K562 (cell line): ENCODE results near the gene IFNA2. TPM values are rescaled to one million over a fixed set of nuclear protein-coding genes. Genes with fewer than 3 reads are reported as not detected.

ENCODE experiments used
- CHD1 ChIP-seq: fragments of 200-600 bp; sonication (generic); IDR thresholded peaks from one replicate; pipeline ENCODE4 v1.6.1; 2012; ENCODE audit warnings: mild to moderate bottlenecking, moderate library complexity, low read length, inconsistent platforms
- ERF ChIP-seq: fragments of 450-650 bp; formaldehyde crosslinking; IDR thresholded peaks from 2 replicates; pipeline ENCODE4 v1.4.0; 2020; ENCODE audit warnings: mild to moderate bottlenecking, mixed read lengths
- HDGF ChIP-seq: fragments of 450-650 bp; IDR thresholded peaks from 2 replicates; pipeline ENCODE4 v1.6.1; 2016
- SMAD1 ChIP-seq: fragments of 150-350 bp; IDR thresholded peaks from 2 replicates; pipeline ENCODE4 v1.6.1; 2014; ENCODE audit warnings: low read length, low read depth; ENCODE audit not compliant: partially characterized antibody
- ZNF586 ChIP-seq: fragments of 450-650 bp; formaldehyde crosslinking; conservative IDR thresholded peaks from 2 replicates; pipeline ENCODE4 v1.4.0; 2020; ENCODE audit warnings: mild to moderate bottlenecking, moderate library complexity
- polyA plus RNA-seq, 8 experiments: library from polyadenylated mRNA; depleted of rRNA in 4 of 8; stranded (reverse) in 5 of 8; unstranded in 3 of 8; fragments of >200 nt; fragmentation: Nextera tagmentation in 2 of 8; fragmentation: Illumina TruSeq in 1 of 8; extraction: Ambion mirVana in 2 of 8; extraction: Trizol in 1 of 8; gene quantifications; 2 replicates each; pipeline versions ENCODE4 v1.2.1 to v1.2.3, GENCODE V29; 2011 to 2014; ENCODE audit warnings: inconsistent platforms in 1 of 8, missing spikeins in 1 of 8
- total RNA-seq, 7 experiments: library from RNA; depleted of rRNA in 6 of 7; stranded (reverse); fragments of >200 nt in 6 of 7; fragmentation: Illumina TruSeq in 2 of 7; extraction: Trizol in 2 of 7; gene quantifications; 2 replicates each; pipeline versions ENCODE4 v1.2.1 to v1.2.3, GENCODE V29; 2011 to 2021; ENCODE audit warnings: low replicate concordance in 1 of 7
- TF ChIP-seq, protein P1 (sequence below): fragments of 200-600 bp; sonication (generic); IDR thresholded peaks from one replicate; pipeline ENCODE4 v1.6.1; 2012; ENCODE audit warnings: mild to moderate bottlenecking, low read depth, low read length, inconsistent platforms
- TF ChIP-seq, protein P2 (sequence below): fragments of 250-450 bp; sonication (Bioruptor Pico); IDR thresholded peaks from 2 replicates; pipeline ENCODE4 v1.8.0; 2022; ENCODE audit warnings: inconsistent platforms, mild to moderate bottlenecking, moderate library complexity, borderline replicate concordance
- TF ChIP-seq, protein P3 (sequence below): fragments of 200-400 bp; formaldehyde crosslinking; IDR thresholded peaks from 2 replicates; pipeline ENCODE4 v1.6.1; 2017; ENCODE audit warnings: mild to moderate bottlenecking, low read depth, low read length, moderate library complexity

IFNA2 gene
- total and polyA plus RNA-seq, 9 of the 15 experiments (the other 6 are each of a cell fraction or from before 2014, with no cell fraction given): not detected

DNA sequence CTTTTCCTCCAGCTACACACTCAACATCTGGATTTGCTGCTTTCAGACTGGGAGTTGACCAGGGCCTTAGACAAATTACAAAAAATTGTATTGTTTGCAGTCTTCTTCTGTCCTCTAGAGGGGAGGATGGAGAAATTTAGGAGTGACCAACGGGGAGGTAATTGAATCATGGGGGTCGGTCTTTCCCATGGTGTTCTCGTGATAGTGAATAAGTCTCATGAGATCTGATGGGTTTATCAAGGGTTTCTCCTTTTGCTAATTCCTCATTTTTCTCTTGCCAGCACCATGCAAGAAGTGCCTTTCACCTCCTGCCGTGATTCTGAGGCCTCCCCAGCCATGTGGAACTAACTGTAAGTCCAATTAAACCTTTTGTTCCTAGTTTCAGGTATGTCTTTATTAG lies 28.0 kb upstream of the IFNA2 start (continued):
- TF ChIP-seq, protein P1, sequence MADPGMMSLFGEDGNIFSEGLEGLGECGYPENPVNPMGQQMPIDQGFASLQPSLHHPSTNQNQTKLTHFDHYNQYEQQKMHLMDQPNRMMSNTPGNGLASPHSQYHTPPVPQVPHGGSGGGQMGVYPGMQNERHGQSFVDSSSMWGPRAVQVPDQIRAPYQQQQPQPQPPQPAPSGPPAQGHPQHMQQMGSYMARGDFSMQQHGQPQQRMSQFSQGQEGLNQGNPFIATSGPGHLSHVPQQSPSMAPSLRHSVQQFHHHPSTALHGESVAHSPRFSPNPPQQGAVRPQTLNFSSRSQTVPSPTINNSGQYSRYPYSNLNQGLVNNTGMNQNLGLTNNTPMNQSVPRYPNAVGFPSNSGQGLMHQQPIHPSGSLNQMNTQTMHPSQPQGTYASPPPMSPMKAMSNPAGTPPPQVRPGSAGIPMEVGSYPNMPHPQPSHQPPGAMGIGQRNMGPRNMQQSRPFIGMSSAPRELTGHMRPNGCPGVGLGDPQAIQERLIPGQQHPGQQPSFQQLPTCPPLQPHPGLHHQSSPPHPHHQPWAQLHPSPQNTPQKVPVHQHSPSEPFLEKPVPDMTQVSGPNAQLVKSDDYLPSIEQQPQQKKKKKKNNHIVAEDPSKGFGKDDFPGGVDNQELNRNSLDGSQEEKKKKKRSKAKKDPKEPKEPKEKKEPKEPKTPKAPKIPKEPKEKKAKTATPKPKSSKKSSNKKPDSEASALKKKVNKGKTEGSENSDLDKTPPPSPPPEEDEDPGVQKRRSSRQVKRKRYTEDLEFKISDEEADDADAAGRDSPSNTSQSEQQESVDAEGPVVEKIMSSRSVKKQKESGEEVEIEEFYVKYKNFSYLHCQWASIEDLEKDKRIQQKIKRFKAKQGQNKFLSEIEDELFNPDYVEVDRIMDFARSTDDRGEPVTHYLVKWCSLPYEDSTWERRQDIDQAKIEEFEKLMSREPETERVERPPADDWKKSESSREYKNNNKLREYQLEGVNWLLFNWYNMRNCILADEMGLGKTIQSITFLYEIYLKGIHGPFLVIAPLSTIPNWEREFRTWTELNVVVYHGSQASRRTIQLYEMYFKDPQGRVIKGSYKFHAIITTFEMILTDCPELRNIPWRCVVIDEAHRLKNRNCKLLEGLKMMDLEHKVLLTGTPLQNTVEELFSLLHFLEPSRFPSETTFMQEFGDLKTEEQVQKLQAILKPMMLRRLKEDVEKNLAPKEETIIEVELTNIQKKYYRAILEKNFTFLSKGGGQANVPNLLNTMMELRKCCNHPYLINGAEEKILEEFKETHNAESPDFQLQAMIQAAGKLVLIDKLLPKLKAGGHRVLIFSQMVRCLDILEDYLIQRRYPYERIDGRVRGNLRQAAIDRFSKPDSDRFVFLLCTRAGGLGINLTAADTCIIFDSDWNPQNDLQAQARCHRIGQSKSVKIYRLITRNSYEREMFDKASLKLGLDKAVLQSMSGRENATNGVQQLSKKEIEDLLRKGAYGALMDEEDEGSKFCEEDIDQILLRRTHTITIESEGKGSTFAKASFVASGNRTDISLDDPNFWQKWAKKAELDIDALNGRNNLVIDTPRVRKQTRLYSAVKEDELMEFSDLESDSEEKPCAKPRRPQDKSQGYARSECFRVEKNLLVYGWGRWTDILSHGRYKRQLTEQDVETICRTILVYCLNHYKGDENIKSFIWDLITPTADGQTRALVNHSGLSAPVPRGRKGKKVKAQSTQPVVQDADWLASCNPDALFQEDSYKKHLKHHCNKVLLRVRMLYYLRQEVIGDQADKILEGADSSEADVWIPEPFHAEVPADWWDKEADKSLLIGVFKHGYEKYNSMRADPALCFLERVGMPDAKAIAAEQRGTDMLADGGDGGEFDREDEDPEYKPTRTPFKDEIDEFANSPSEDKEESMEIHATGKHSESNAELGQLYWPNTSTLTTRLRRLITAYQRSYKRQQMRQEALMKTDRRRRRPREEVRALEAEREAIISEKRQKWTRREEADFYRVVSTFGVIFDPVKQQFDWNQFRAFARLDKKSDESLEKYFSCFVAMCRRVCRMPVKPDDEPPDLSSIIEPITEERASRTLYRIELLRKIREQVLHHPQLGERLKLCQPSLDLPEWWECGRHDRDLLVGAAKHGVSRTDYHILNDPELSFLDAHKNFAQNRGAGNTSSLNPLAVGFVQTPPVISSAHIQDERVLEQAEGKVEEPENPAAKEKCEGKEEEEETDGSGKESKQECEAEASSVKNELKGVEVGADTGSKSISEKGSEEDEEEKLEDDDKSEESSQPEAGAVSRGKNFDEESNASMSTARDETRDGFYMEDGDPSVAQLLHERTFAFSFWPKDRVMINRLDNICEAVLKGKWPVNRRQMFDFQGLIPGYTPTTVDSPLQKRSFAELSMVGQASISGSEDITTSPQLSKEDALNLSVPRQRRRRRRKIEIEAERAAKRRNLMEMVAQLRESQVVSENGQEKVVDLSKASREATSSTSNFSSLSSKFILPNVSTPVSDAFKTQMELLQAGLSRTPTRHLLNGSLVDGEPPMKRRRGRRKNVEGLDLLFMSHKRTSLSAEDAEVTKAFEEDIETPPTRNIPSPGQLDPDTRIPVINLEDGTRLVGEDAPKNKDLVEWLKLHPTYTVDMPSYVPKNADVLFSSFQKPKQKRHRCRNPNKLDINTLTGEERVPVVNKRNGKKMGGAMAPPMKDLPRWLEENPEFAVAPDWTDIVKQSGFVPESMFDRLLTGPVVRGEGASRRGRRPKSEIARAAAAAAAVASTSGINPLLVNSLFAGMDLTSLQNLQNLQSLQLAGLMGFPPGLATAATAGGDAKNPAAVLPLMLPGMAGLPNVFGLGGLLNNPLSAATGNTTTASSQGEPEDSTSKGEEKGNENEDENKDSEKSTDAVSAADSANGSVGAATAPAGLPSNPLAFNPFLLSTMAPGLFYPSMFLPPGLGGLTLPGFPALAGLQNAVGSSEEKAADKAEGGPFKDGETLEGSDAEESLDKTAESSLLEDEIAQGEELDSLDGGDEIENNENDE: no peak
- TF ChIP-seq SMAD1 (no peak), HDGF (no peak), ZNF586 (CRISPR knock-in tag) (no peak), CHD1 (no peak), ERF (no peak)
- TF ChIP-seq, protein P2, sequence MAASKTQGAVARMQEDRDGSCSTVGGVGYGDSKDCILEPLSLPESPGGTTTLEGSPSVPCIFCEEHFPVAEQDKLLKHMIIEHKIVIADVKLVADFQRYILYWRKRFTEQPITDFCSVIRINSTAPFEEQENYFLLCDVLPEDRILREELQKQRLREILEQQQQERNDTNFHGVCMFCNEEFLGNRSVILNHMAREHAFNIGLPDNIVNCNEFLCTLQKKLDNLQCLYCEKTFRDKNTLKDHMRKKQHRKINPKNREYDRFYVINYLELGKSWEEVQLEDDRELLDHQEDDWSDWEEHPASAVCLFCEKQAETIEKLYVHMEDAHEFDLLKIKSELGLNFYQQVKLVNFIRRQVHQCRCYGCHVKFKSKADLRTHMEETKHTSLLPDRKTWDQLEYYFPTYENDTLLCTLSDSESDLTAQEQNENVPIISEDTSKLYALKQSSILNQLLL: no peak
- TF ChIP-seq, protein P3, sequence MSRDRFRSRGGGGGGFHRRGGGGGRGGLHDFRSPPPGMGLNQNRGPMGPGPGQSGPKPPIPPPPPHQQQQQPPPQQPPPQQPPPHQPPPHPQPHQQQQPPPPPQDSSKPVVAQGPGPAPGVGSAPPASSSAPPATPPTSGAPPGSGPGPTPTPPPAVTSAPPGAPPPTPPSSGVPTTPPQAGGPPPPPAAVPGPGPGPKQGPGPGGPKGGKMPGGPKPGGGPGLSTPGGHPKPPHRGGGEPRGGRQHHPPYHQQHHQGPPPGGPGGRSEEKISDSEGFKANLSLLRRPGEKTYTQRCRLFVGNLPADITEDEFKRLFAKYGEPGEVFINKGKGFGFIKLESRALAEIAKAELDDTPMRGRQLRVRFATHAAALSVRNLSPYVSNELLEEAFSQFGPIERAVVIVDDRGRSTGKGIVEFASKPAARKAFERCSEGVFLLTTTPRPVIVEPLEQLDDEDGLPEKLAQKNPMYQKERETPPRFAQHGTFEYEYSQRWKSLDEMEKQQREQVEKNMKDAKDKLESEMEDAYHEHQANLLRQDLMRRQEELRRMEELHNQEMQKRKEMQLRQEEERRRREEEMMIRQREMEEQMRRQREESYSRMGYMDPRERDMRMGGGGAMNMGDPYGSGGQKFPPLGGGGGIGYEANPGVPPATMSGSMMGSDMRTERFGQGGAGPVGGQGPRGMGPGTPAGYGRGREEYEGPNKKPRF: no peak
